ENCODE data around the gene ANTXR2.

Gene ANTXR2

GRCh38 chr4:79948739-79949138, 124.3 kb downstream of the ANTXR2 start:
- TF ChIP-seq, protein P1, sequence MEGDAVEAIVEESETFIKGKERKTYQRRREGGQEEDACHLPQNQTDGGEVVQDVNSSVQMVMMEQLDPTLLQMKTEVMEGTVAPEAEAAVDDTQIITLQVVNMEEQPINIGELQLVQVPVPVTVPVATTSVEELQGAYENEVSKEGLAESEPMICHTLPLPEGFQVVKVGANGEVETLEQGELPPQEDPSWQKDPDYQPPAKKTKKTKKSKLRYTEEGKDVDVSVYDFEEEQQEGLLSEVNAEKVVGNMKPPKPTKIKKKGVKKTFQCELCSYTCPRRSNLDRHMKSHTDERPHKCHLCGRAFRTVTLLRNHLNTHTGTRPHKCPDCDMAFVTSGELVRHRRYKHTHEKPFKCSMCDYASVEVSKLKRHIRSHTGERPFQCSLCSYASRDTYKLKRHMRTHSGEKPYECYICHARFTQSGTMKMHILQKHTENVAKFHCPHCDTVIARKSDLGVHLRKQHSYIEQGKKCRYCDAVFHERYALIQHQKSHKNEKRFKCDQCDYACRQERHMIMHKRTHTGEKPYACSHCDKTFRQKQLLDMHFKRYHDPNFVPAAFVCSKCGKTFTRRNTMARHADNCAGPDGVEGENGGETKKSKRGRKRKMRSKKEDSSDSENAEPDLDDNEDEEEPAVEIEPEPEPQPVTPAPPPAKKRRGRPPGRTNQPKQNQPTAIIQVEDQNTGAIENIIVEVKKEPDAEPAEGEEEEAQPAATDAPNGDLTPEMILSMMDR (IDR thresholded peaks at IDR 0.05): no peak

GRCh38 chr4:79948261-79948660, 124.8 kb downstream of the ANTXR2 start:
- TF ChIP-seq, protein P1 (IDR thresholded peaks at IDR 0.05): no peak
- Histone ChIP-seq H3K27ac (no peak overlapping the region), H3K4me3 (no peak overlapping the region)
- no peak for DNase-seq (ENCODE audit: low spot score)

More at GRCh38 chr4:79948739-79949138, 124.3 kb downstream of the ANTXR2 start:
- Histone ChIP-seq H3K27ac (no peak overlapping the region), H3K4me3 (no peak overlapping the region)
- DNase-seq (ENCODE audit: low spot score): no peak

- TF ChIP-seq, protein P1 (IDR thresholded peaks at IDR 0.05): no peak
- no peak for DNase-seq (ENCODE audit: low spot score)
- H3K27ac ChIP-seq: no peak overlapping the region
- no peak overlapping the region for H3K4me3 ChIP-seq
Measured at GRCh38 chr4:79947386-79947785, 125.6 kb downstream of the ANTXR2 start.

- Histone ChIP-seq H3K4me3 (no peak overlapping the region), H3K27ac (no peak overlapping the region)
- DNase-seq (ENCODE audit: low spot score): no peak
- TF ChIP-seq, protein P1 (IDR thresholded peaks at IDR 0.05): no peak
Measured at GRCh38 chr4:79935274-79935673, 137.8 kb downstream of the ANTXR2 start.

GRCh38 chr4:79934660-79935059, 138.4 kb downstream of the ANTXR2 start:
- DNase-seq (ENCODE audit: low spot score): no peak
- Histone ChIP-seq H3K27ac (no peak overlapping the region), H3K4me3 (no peak overlapping the region)
- TF ChIP-seq, protein P1 (IDR thresholded peaks at IDR 0.05): no peak

- H3K27ac ChIP-seq: no peak overlapping the region
- H3K4me3 ChIP-seq: no peak overlapping the region
- TF ChIP-seq, protein P1 (IDR thresholded peaks at IDR 0.05): no peak
- no peak for DNase-seq (ENCODE audit: low spot score)
Measured at GRCh38 chr4:79927931-79928330, 145.1 kb downstream of the ANTXR2 start.

- H3K4me3 ChIP-seq: no peak overlapping the region
- TF ChIP-seq, protein P1 (IDR thresholded peaks at IDR 0.05): no peak
- H3K27ac ChIP-seq: no peak overlapping the region
- no peak for DNase-seq (ENCODE audit: low spot score)
Measured at GRCh38 chr4:79923281-79923680, 149.7 kb downstream of the ANTXR2 start.

Measured in coronary artery (tissue), 2 donors.